H1 (cell line): Measurements from ENCODE around the gene PORCN. TPM values are rescaled to one million over a fixed set of nuclear protein-coding genes. Genes with fewer than 3 reads are reported as not detected.

Experiments
- CBX5 ChIP-seq: fragments of 300-800, 300-1000 bp; sonication (generic); IDR thresholded peaks from 2 replicates; pipeline ENCODE4 v1.7.1; 2016; ENCODE audit warnings: antibody characterized with exemption, low read length, low read depth
- CREB1 ChIP-seq: IDR thresholded peaks from 2 replicates; pipeline ENCODE4 v1.6.1; 2012; ENCODE audit warnings: inconsistent platforms
- EP300 ChIP-seq, 2 experiments: IDR thresholded peaks; 1 replicate in 1 of 2; 2 replicates in 1 of 2; pipeline ENCODE4 v1.6.1; 2011 to 2012; ENCODE audit warnings: low read depth in 2 of 2, low read length in 2 of 2, mild to moderate bottlenecking in 2 of 2, borderline replicate concordance in 1 of 2, inconsistent platforms in 1 of 2, moderate library complexity in 1 of 2
- KDM5A ChIP-seq: fragments of 200-600 bp; IDR thresholded peaks from 2 replicates; pipeline ENCODE4 v1.7.1; 2012; ENCODE audit warnings: mild to moderate bottlenecking, low read length, inconsistent platforms, mixed read lengths
- TEAD4 ChIP-seq: IDR thresholded peaks from 2 replicates; pipeline ENCODE4 v1.6.1; 2012; ENCODE audit warnings: low read depth, low read length, inconsistent platforms, mixed read lengths
- polyA plus RNA-seq, 7 experiments: library from polyadenylated mRNA; depleted of rRNA in 3 of 7; stranded (reverse) in 5 of 7; unstranded in 2 of 7; fragments of >200 nt in 5 of 7; fragments of 200-250 nt in 2 of 7; gene quantifications; 1 replicate in 5 of 7; 2 replicates in 1 of 7; 4 replicates in 1 of 7; pipeline versions ENCODE4 v1.2.1 to v1.2.3, GENCODE V29; 2011 to 2013; ENCODE audit warnings: missing spikeins in 2 of 7, mixed read lengths in 2 of 7
- total RNA-seq: library from RNA; stranded (reverse); fragmentation: NEBNext Ultra II Directional; extraction: Animal tissue kit (Norgen Biotek cat#: 25700); gene quantifications from 2 replicates; pipeline ENCODE4 v1.2.1, GENCODE V29; 2021

The PORCN gene
- total and polyA plus RNA-seq, 2 of the 8 experiments (the other 6 are each of a cell fraction or from before 2014, with no cell fraction given) = 14.6 to 34.1 TPM

DNA sequence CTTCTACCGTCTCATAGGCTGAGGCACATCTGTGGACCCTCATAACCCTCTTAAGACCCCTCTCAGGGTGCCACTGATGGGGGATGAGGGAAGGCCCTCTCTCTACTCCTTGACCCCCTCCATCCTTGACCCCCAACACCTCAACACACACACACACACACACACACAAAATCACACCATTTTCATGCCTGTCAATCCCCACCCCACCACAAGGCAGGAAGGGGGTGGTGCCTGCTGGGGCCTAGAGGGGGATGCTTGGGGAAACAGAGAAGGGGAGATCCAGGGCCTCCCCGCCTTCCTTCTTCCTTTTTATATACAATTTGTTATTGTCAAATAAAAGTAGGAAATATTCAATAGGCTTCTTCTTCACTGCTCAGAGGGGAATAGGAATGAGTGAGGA lies 11.7 kb downstream of the PORCN start (continued):
- no peak for TF ChIP-seq EP300 (IDR thresholded peaks at IDR 0.05; ENCODE audit: borderline replicate concordance in 1 of 2, low read depth in 2 of 2, low read length in 2 of 2)
- TF ChIP-seq TEAD4 = no peak
- no peak for TF ChIP-seq KDM5A
- TF ChIP-seq CBX5 = no peak
- TF ChIP-seq CREB1 = no peak
- TF ChIP-seq, all 59 proteins: peak for 0
